Mesenchymal stem cell (in vitro differentiated cells and primary cell): ENCODE data around the gene HADHB.
"Not testable (repeated sequence)": the region's sequence is repeated elsewhere in the genome, so short reads cannot be mapped to it uniquely, and the experiment has no call there.

ENCODE experiments used
- DNase-seq: peaks from one replicate; pipeline ENCODE4 v3.0.0-alpha.2; 2013
- H2AFZ ChIP-seq: one replicate; pipeline ENCODE4 v1.6.1; 2013; ENCODE audit warnings: low read depth, mild to moderate bottlenecking, control low read depth, inconsistent platforms, low read length, moderate library complexity
- H2AK5ac ChIP-seq: 2 replicates; pipeline ENCODE4 v1.6.1; 2013; ENCODE audit warnings: low read length, moderate library complexity, mild to moderate bottlenecking, inconsistent platforms; ENCODE audit not compliant: severe bottlenecking
- H2BK120ac ChIP-seq: one replicate; pipeline ENCODE4 v1.6.1; 2013; ENCODE audit warnings: low read depth, mild to moderate bottlenecking, inconsistent platforms, low read length, moderate library complexity
- H2BK12ac ChIP-seq, 2 experiments: one replicate each; pipeline ENCODE4 v1.6.1; 2013; ENCODE audit warnings: inconsistent platforms in 2 of 2, low read length in 2 of 2, mild to moderate bottlenecking in 2 of 2, moderate library complexity in 2 of 2, control low read depth in 1 of 2
- H2BK15ac ChIP-seq: one replicate; pipeline ENCODE4 v1.6.1; 2013; ENCODE audit warnings: mild to moderate bottlenecking, low read depth, inconsistent platforms; ENCODE audit not compliant: poor library complexity, severe bottlenecking
- H2BK5ac ChIP-seq: 2 replicates; pipeline ENCODE4 v1.6.1; 2013; ENCODE audit warnings: low read depth, mild to moderate bottlenecking, low read length, control low read depth, inconsistent platforms; ENCODE audit not compliant: poor library complexity, severe bottlenecking
- H3K14ac ChIP-seq, 2 experiments: one replicate each; pipeline ENCODE4 v1.6.1; 2013; ENCODE audit warnings: inconsistent platforms in 2 of 2, low read length in 2 of 2, control low read depth in 1 of 2, mild to moderate bottlenecking in 1 of 2, moderate library complexity in 1 of 2
- H3K18ac ChIP-seq, 2 experiments: one replicate each; pipeline ENCODE4 v1.6.1; 2013; ENCODE audit warnings: inconsistent platforms in 2 of 2, low read length in 2 of 2, control low read depth in 1 of 2, low read depth in 1 of 2, mild to moderate bottlenecking in 1 of 2
- H3K23ac ChIP-seq, 2 experiments: one replicate each; pipeline ENCODE4 v1.6.1; 2013; ENCODE audit warnings: inconsistent platforms in 2 of 2, low read length in 2 of 2, mild to moderate bottlenecking in 2 of 2, moderate library complexity in 2 of 2, control low read depth in 1 of 2
- H3K27ac ChIP-seq: 2 replicates; pipeline ENCODE4 v1.5.1; 2013; ENCODE audit warnings: mild to moderate bottlenecking, moderate library complexity, low read length, control low read depth, inconsistent platforms; ENCODE audit not compliant: poor library complexity, severe bottlenecking
- H3K27me3 ChIP-seq, 2 experiments: 2 replicates each; pipeline versions ENCODE4 v1.6.1 to v1.7.0; 2013; ENCODE audit warnings: low read length in 2 of 2, mild to moderate bottlenecking in 2 of 2, moderate library complexity in 2 of 2, control low read depth in 1 of 2, inconsistent platforms in 1 of 2; ENCODE audit not compliant: control insufficient read depth in 1 of 2, insufficient read depth in 1 of 2
- H3K36me3 ChIP-seq, 2 experiments: 2 replicates each; pipeline versions ENCODE4 v1.6.1 to v1.7.0; 2013; ENCODE audit warnings: low read length in 2 of 2, control low read depth in 1 of 2, inconsistent platforms in 1 of 2, low read depth in 1 of 2, mild to moderate bottlenecking in 1 of 2; ENCODE audit not compliant: insufficient read depth in 2 of 2, control insufficient read depth in 1 of 2
- H3K4ac ChIP-seq, 2 experiments: one replicate each; pipeline ENCODE4 v1.6.1; 2013; ENCODE audit warnings: inconsistent platforms in 2 of 2, low read length in 2 of 2, mild to moderate bottlenecking in 2 of 2, moderate library complexity in 2 of 2, control low read depth in 1 of 2, low read depth in 1 of 2
- H3K4me1 ChIP-seq: 2 replicates; pipeline ENCODE4 v1.6.1; 2013; ENCODE audit warnings: low read depth, low read length, control low read depth; ENCODE audit not compliant: control insufficient read depth, insufficient read depth
- H3K4me2 ChIP-seq: 2 replicates; pipeline ENCODE4 v1.6.1; 2013; ENCODE audit warnings: low read length, mild to moderate bottlenecking, inconsistent platforms; ENCODE audit not compliant: poor library complexity, severe bottlenecking
- H3K4me3 ChIP-seq, 2 experiments: 2 replicates each; pipeline versions ENCODE4 v1.5.1 to v1.7.0; 2013; ENCODE audit warnings: low read length in 2 of 2, mild to moderate bottlenecking in 2 of 2, control low read depth in 1 of 2, low read depth in 1 of 2; ENCODE audit not compliant: insufficient read depth in 1 of 2
- H3K79me1 ChIP-seq: replicated peaks from 2 replicates; pipeline ENCODE4 v1.6.1; 2013; ENCODE audit warnings: mild to moderate bottlenecking, control low read depth, low read length, inconsistent platforms; ENCODE audit not compliant: poor library complexity, severe bottlenecking
- H3K9ac ChIP-seq: 2 replicates; pipeline ENCODE4 v1.7.0; 2013; ENCODE audit warnings: mild to moderate bottlenecking, low read length, moderate library complexity
- H3K9me3 ChIP-seq: 2 replicates; pipeline ENCODE4 v1.7.0; 2013; ENCODE audit warnings: mild to moderate bottlenecking, low read length; ENCODE audit not compliant: control insufficient read depth
- H4K8ac ChIP-seq: one replicate; pipeline ENCODE4 v1.6.1; 2013; ENCODE audit warnings: inconsistent platforms, mild to moderate bottlenecking, low read length, moderate library complexity
- H4K91ac ChIP-seq: one replicate; pipeline ENCODE4 v1.6.1; 2013; ENCODE audit warnings: mild to moderate bottlenecking, low read length, inconsistent platforms
- WGBS: methylation state at CpG from one replicate; pipeline ENCODE4 v1.1.7; 2013; ENCODE audit warnings: mixed read lengths; 5-methylcytosine and 5-hydroxymethylcytosine counted together

HADHB gene

DNA sequence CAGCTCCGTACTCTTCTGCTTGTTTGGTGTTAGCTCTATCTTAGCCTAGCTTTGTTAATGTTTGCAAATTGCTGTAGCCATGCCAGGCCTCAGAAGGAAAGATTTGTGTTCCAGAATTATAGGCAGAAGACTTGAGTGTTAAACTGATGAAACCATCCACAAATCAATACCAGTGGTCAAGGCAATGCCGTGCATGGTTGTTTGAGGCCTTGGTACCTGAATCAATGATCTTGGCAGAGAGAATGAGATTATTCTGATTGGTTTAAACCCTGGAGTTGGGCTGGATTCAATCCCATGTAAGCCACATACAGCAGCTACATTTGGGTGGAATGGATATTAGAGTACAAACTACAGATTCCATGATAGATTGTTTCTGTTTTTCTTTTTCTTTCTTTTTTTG is 4.9 kb downstream of the HADHB start:
- Histone ChIP-seq H3K18ac (no peak overlapping the region), H2AFZ (no peak overlapping the region), H3K4ac (no peak overlapping the region), H2BK12ac (no peak overlapping the region), H4K91ac (no peak overlapping the region), H2BK15ac (no peak overlapping the region), H3K36me3 (peaks cover 0 to 5% of the 10 kb centered on the region in 2 experiments), H3K4me1 (peaks cover 4% of the 10 kb centered on the region), H3K23ac (no peak overlapping the region), H2AK5ac (no peak overlapping the region), H3K4me2 (no peak overlapping the region), H3K14ac (no peak overlapping the region), H3K27me3 (no peaks in the 10 kb centered on the region), H3K9ac (no peak overlapping the region), H2BK120ac (no peak overlapping the region), H4K8ac (no peak overlapping the region), H2BK5ac (no peak overlapping the region), H3K9me3 (no peaks in the 10 kb centered on the region), H3K79me1 (peaks cover 12% of the 10 kb centered on the region), H3K27ac (no peak overlapping the region), H3K4me3 (no peak overlapping the region)
- WGBS, result 98% methylated on average over 2 of the region's 2 CpGs
- DNase-seq, result no peak

DNA sequence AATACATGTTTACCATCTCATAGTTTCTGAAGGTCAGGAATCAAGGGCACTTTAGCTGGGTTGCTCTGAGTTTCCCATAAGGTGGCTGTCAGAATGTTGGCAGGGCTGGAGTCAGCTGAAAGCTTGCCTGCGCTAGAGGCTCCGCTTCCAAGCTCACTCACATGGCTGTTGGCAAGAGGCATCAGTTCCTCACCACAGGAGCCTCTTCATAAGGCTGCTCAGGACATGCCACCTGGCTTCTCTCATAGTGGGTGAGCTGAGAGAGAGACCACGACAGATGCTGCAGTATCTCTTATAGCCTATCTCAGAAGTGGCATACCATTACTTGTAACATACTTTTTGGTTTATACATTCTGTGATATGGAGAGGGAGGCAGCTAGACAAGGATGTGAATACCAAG is 7.2 kb downstream of the HADHB start:
- Histone ChIP-seq H4K91ac (no peak overlapping the region), H4K8ac (no peak overlapping the region), H2BK120ac (no peak overlapping the region), H3K9me3 (no peaks in the 10 kb centered on the region), H2AFZ (no peak overlapping the region), H3K23ac (no peak overlapping the region), H3K36me3 (peaks cover 0 to 26% of the 10 kb centered on the region in 2 experiments), H3K4me3 (no peak overlapping the region), H3K27me3 (no peaks in the 10 kb centered on the region), H2BK15ac (no peak overlapping the region), H3K4me1 (peaks cover 2% of the 10 kb centered on the region), H3K14ac (no peak overlapping the region), H3K4me2 (no peak overlapping the region), H3K18ac (peak overlapping the region in 1 of 2 experiments; percentile 18), H2BK5ac (no peak overlapping the region), H3K9ac (no peak overlapping the region), H3K4ac (no peak overlapping the region), H3K79me1 (peaks cover 18% of the 10 kb centered on the region), H3K27ac (no peak overlapping the region), H2BK12ac (no peak overlapping the region), H2AK5ac (no peak overlapping the region)
- no peak for DNase-seq
- WGBS, result 89% methylated on average over 2 of the region's 3 CpGs

DNA sequence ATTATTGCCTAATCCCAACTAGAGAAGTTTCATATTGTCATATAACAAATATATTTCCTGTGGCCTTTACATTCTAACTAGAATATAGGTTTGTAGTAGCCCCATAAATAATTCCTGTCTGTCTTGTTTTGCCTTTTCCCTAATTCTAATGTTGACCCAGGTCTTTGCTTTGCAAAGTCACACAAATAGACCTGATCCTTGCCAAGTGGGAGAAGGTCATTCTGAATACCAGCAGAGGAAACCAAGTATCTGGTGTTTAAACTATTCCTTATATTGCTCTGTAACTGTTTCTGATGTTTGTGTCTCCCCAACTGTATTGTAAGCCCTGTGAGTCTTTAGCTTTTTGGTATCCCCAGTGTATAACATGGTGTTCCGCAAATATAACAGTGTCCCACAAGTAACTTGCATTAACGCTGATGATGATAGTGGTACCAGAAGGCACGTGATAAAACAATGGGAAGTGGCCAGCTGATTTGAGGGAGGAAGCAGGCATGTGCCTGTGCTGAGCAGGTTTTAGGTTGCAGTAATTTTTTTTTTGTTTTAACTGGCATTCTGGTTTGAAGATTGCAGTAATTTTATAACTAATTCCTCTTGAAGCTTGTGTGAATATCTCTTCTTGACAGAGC is 11.1 kb downstream of the HADHB start:
- Histone ChIP-seq H3K27me3 (no peaks in the 10 kb centered on the region), H2AK5ac (no peak overlapping the region), H4K8ac (no peak overlapping the region), H2AFZ (no peak overlapping the region), H3K4me1 (peaks cover 2% of the 10 kb centered on the region), H3K79me1 (peaks cover 29% of the 10 kb centered on the region), H3K27ac (no peak overlapping the region), H3K36me3 (peaks cover 17 to 53% of the 10 kb centered on the region in 2 experiments), H3K9ac (no peak overlapping the region), H3K18ac (no peak overlapping the region), H3K9me3 (no peaks in the 10 kb centered on the region), H3K4me2 (no peak overlapping the region), H2BK120ac (no peak overlapping the region), H2BK5ac (no peak overlapping the region), H3K23ac (no peak overlapping the region), H3K4me3 (no peak overlapping the region), H4K91ac (no peak overlapping the region), H3K4ac (no peak overlapping the region), H2BK15ac (no peak overlapping the region), H3K14ac (no peak overlapping the region), H2BK12ac (no peak overlapping the region)
- DNase-seq, result no peak
- 94% methylated on average over 3 of the region's 3 CpGs for WGBS

DNA sequence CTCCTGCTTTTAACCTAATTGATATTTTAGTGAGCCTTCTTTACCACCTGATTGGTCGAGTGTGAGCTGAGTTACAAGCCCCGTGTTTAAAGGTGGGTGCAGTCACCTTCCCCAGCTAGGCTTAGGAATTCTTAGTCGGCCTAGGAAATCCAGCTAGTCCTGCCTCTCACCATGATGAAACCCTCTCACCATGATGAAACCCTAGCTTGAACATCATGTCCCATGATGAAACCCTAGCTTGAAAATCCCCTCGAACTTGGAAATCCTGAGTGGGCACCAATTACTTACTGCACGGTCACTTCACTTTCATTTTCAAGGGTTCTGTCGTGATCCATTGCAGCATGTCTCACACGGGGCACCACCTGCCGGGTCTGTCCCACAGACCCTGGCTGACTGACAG is 14.1 kb downstream of the HADHB start:
- H4K8ac ChIP-seq, H2BK120ac ChIP-seq, H4K91ac ChIP-seq, H3K4me1 ChIP-seq, H3K4me2 ChIP-seq, H3K18ac ChIP-seq, H3K27me3 ChIP-seq, H2AFZ ChIP-seq, H3K27ac ChIP-seq, H3K4ac ChIP-seq, H2BK12ac ChIP-seq, H3K9ac ChIP-seq, H2BK5ac ChIP-seq, H2AK5ac ChIP-seq, H3K14ac ChIP-seq, H3K23ac ChIP-seq, H3K4me3 ChIP-seq, H3K9me3 ChIP-seq, H2BK15ac ChIP-seq, DNase-seq: not testable (repeated sequence)
- WGBS, result 98% methylated on average over 8 of the region's 8 CpGs
- Histone ChIP-seq H3K79me1 (peaks cover 27% of the 10 kb centered on the region), H3K36me3 (peaks cover 17 to 74% of the 10 kb centered on the region in 2 experiments)
